NCI-H774 (cell line): ENCODE measurements around the gene FBRS.
A peak's percentile ranks its signal among the peaks of the same experiment; 100 is the strongest.
"Not testable (repeated sequence)": the region's sequence is repeated elsewhere in the genome, so short reads cannot be mapped to it uniquely, and the experiment has no call there.

Experiments used
- DNase-seq: peaks from one replicate; lab custom pipeline; 2025; lab: John Stamatoyannopoulos, UW

The FBRS gene

GRCh38 chr16:30698816-30699614 lies 40.8 kb downstream of the FBRS start, which contains the start of gene SRCAP:
TSS of gene SRCAP (plus strand) at chr16:30699171. CDS start at chr16:30700825, 1,654 bp downstream.
- DNase-seq: peak; percentile 79

GRCh38 chr16:30699615-30700099 lies 41.4 kb downstream of the FBRS start:
- DNase-seq: no peak

- DNase-seq: no peak
Observed at GRCh38 chr16:30700491-30700890, 42.3 kb downstream of the FBRS start.

GRCh38 chr16:30700971-30701370 lies 42.7 kb downstream of the FBRS start:
- no peak for DNase-seq

- not testable (repeated sequence) for DNase-seq
Observed at GRCh38 chr16:30703071-30703470, 44.8 kb downstream of the FBRS start.

- no peak for DNase-seq
Observed at GRCh38 chr16:30703971-30704370, 45.7 kb downstream of the FBRS start.

- no peak for DNase-seq
Observed at GRCh38 chr16:30706046-30706445, 47.8 kb downstream of the FBRS start.

GRCh38 chr16:30710971-30711370 lies 52.7 kb downstream of the FBRS start:
- no peak for DNase-seq

GRCh38 chr16:30711712-30712111 lies 53.5 kb downstream of the FBRS start:
- no peak for DNase-seq

- no peak for DNase-seq
Observed at GRCh38 chr16:30715750-30716445, 57.7 kb downstream of the FBRS start.

GRCh38 chr16:30720086-30720485 lies 61.9 kb downstream of the FBRS start:
- no peak for DNase-seq
